HepG2 (cell line): ENCODE results near the gene KITLG.

Experiments used
- BRD4 ChIP-seq: sonication (generic); formaldehyde crosslinking; IDR thresholded peaks from 2 replicates; pipeline ENCODE4 v1.4.0; 2020; ENCODE audit warnings: missing genetic modification reagents
- KDM1A ChIP-seq: IDR thresholded peaks from 2 replicates; pipeline ENCODE4 v1.6.1; 2016; ENCODE audit warnings: missing compliant biosample characterization
- POLR2AphosphoS5 ChIP-seq: IDR thresholded peaks from 2 replicates; pipeline ENCODE4 v1.6.1; 2012; ENCODE audit warnings: low read depth, low read length
- U2AF1 ChIP-seq: fragments of 200-400 bp; formaldehyde crosslinking; optimal IDR thresholded peaks from 2 replicates; pipeline ENCODE3; 2017; ENCODE audit warnings: mild to moderate bottlenecking, low read depth, low read length
- TF ChIP-seq, protein P1 (sequence below): IDR thresholded peaks from 2 replicates; pipeline ENCODE4 v1.6.1; 2012; ENCODE audit warnings: low read length, improper control_type of control experiment
- TF ChIP-seq, protein P2 (sequence below): sonication (generic); formaldehyde crosslinking; IDR thresholded peaks from 2 replicates; pipeline ENCODE4 v1.8.1; 2022; ENCODE audit warnings: mild to moderate bottlenecking, missing genetic modification reagents

DNA sequence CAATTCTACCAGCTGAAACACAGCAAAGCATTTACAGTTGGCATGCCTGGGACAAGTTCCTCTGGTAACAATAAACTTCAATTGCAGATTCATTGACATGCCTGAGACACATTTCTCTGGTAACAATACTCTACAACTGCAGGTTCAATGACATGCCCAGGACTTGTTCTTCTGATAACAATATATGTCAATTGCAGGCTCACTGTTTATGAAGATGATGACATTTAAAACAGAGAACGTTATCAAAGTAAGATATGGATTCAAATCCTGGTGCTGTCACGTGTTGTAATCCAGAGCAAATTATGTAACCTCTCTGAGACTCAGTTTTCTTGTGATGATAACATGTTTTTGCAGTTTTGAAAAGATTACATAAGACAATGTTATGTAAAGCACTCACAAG is 20.5 kb downstream of the KITLG start:
- TF ChIP-seq POLR2AphosphoS5, result no peak
- TF ChIP-seq BRD4 (CRISPR knock-in tag), result no peak
- TF ChIP-seq, protein P1, sequence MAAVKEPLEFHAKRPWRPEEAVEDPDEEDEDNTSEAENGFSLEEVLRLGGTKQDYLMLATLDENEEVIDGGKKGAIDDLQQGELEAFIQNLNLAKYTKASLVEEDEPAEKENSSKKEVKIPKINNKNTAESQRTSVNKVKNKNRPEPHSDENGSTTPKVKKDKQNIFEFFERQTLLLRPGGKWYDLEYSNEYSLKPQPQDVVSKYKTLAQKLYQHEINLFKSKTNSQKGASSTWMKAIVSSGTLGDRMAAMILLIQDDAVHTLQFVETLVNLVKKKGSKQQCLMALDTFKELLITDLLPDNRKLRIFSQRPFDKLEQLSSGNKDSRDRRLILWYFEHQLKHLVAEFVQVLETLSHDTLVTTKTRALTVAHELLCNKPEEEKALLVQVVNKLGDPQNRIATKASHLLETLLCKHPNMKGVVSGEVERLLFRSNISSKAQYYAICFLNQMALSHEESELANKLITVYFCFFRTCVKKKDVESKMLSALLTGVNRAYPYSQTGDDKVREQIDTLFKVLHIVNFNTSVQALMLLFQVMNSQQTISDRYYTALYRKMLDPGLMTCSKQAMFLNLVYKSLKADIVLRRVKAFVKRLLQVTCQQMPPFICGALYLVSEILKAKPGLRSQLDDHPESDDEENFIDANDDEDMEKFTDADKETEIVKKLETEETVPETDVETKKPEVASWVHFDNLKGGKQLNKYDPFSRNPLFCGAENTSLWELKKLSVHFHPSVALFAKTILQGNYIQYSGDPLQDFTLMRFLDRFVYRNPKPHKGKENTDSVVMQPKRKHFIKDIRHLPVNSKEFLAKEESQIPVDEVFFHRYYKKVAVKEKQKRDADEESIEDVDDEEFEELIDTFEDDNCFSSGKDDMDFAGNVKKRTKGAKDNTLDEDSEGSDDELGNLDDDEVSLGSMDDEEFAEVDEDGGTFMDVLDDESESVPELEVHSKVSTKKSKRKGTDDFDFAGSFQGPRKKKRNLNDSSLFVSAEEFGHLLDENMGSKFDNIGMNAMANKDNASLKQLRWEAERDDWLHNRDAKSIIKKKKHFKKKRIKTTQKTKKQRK, result no peak
- TF ChIP-seq KDM1A (CRISPR knock-in tag), result no peak
- no peak for TF ChIP-seq U2AF1
- TF ChIP-seq, protein P2, sequence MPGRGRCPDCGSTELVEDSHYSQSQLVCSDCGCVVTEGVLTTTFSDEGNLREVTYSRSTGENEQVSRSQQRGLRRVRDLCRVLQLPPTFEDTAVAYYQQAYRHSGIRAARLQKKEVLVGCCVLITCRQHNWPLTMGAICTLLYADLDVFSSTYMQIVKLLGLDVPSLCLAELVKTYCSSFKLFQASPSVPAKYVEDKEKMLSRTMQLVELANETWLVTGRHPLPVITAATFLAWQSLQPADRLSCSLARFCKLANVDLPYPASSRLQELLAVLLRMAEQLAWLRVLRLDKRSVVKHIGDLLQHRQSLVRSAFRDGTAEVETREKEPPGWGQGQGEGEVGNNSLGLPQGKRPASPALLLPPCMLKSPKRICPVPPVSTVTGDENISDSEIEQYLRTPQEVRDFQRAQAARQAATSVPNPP (CRISPR knock-in tag), result no peak
